Neural cell (in vitro differentiated cells): ENCODE data around the gene DNAJC15. TPM values are rescaled to one million over a fixed set of nuclear protein-coding genes. Genes with fewer than 3 reads are reported as not detected.

ENCODE experiments used
- H2AFZ ChIP-seq: fragments of 200-600, 300-800 bp; sonication (generic), shearing (Covaris generic); 2 replicates; pipeline ENCODE4 v1.6.0; 2014; ENCODE audit warnings: low read depth, mild to moderate bottlenecking, antibody characterized with exemption, low read length, moderate library complexity
- H3F3A ChIP-seq: fragments of 200-600 bp; shearing (Covaris generic); 2 replicates; pipeline ENCODE4 v1.6.1; 2016; ENCODE audit warnings: mild to moderate bottlenecking, moderate library complexity, mixed read lengths, antibody characterized with exemption, low read length; ENCODE audit not compliant: insufficient read depth, poor library complexity, severe bottlenecking
- H3K27ac ChIP-seq: fragments of 200-600, 300-800 bp; sonication (generic), shearing (Covaris generic); 2 replicates; pipeline ENCODE4 v1.5.1; 2014; ENCODE audit warnings: mild to moderate bottlenecking, low read length, moderate library complexity
- H3K27me3 ChIP-seq: fragments of 300-800, 200-600 bp; sonication (generic), shearing (Covaris generic); 2 replicates; pipeline ENCODE4 v1.6.0; 2014; ENCODE audit warnings: mild to moderate bottlenecking, low read depth, low read length, moderate library complexity; ENCODE audit not compliant: insufficient read depth
- H3K36me3 ChIP-seq: fragments of 300-800, 200-600 bp; sonication (generic), shearing (Covaris generic); 2 replicates; pipeline ENCODE4 v1.5.1; 2014; ENCODE audit warnings: mild to moderate bottlenecking, antibody characterized with exemption, low read length, moderate library complexity; ENCODE audit not compliant: insufficient read depth
- H3K4me2 ChIP-seq: fragments of 300-800, 200-600 bp; sonication (generic), shearing (Covaris generic); 2 replicates; pipeline ENCODE4 v1.6.0; 2014; ENCODE audit warnings: mild to moderate bottlenecking, low read length
- H3K4me3 ChIP-seq: fragments of 300-800, 200-600 bp; sonication (generic), shearing (Covaris generic); 2 replicates; pipeline ENCODE4 v1.5.1; 2014; ENCODE audit warnings: mild to moderate bottlenecking, low read length, moderate library complexity
- H3K79me2 ChIP-seq: fragments of 200-600 bp; shearing (Covaris generic); replicated peaks from 2 replicates; pipeline ENCODE4 v1.6.0; 2014; ENCODE audit warnings: mild to moderate bottlenecking, low read length, moderate library complexity; ENCODE audit not compliant: insufficient read depth
- H3K9ac ChIP-seq: fragments of 300-800, 200-600 bp; sonication (generic), shearing (Covaris generic); 2 replicates; pipeline ENCODE4 v1.6.1; 2016; ENCODE audit warnings: mild to moderate bottlenecking, low read length, mixed read lengths
- H3K9me2 ChIP-seq: fragments of 200-600 bp; shearing (Covaris generic); 2 replicates; pipeline ENCODE4 v1.6.1; 2016; ENCODE audit warnings: mild to moderate bottlenecking, low read length, mixed read lengths; ENCODE audit not compliant: insufficient read depth
- H3K9me3 ChIP-seq: fragments of 200-600, 300-800 bp; sonication (generic), shearing (Covaris generic); 2 replicates; pipeline ENCODE4 v1.6.1; 2016; ENCODE audit warnings: mild to moderate bottlenecking, mixed run types, low read length, moderate library complexity, mixed read lengths
- H4K20me1 ChIP-seq: fragments of 200-600 bp; shearing (Covaris generic); 2 replicates; pipeline ENCODE4 v1.6.1; 2016; ENCODE audit warnings: mild to moderate bottlenecking, mixed run types; ENCODE audit not compliant: insufficient read depth
- CTCF ChIP-seq: fragments of 450-650 bp; IDR thresholded peaks from 2 replicates; pipeline ENCODE4 v1.5.1; 2014; ENCODE audit warnings: antibody characterized with exemption, mild to moderate bottlenecking, moderate library complexity; ENCODE audit not compliant: poor library complexity, severe bottlenecking
- EP300 ChIP-seq: fragments of 450-650 bp; conservative IDR thresholded peaks from 2 replicates; pipeline ENCODE4 v1.6.1; 2014; ENCODE audit warnings: antibody characterized with exemption, mild to moderate bottlenecking, moderate library complexity; ENCODE audit not compliant: poor library complexity, severe bottlenecking
- EZH2 ChIP-seq: fragments of 200-600, 300-800 bp; shearing (Covaris generic), sonication (generic); IDR thresholded peaks from 2 replicates; pipeline ENCODE4 v1.6.1; 2014; ENCODE audit warnings: antibody characterized with exemption, low read length, borderline replicate concordance, mild to moderate bottlenecking; ENCODE audit not compliant: insufficient read depth, poor library complexity, severe bottlenecking
- MXI1 ChIP-seq: fragments of 450-650 bp; conservative IDR thresholded peaks from 2 replicates; pipeline ENCODE4 v1.6.1; 2014; ENCODE audit warnings: antibody characterized with exemption, mild to moderate bottlenecking; ENCODE audit not compliant: poor library complexity, severe bottlenecking
- POLR2AphosphoS5 ChIP-seq: IDR thresholded peaks from 2 replicates; pipeline ENCODE4 v1.6.1; 2012
- RAD21 ChIP-seq: fragments of 450-650 bp; conservative IDR thresholded peaks from 2 replicates; pipeline ENCODE4 v1.6.1; 2014; ENCODE audit warnings: antibody characterized with exemption, mild to moderate bottlenecking, moderate library complexity
- REST ChIP-seq: IDR thresholded peaks from 2 replicates; pipeline ENCODE4 v1.6.1; 2012; ENCODE audit warnings: borderline replicate concordance
- SMC3 ChIP-seq: fragments of 450-650 bp; conservative IDR thresholded peaks from 2 replicates; pipeline ENCODE4 v1.6.1; 2014; ENCODE audit warnings: antibody characterized with exemption, mild to moderate bottlenecking, moderate library complexity; ENCODE audit not compliant: poor library complexity
- TAF1 ChIP-seq: IDR thresholded peaks from 2 replicates; pipeline ENCODE4 v1.6.1; 2012; ENCODE audit warnings: low read depth
- polyA plus RNA-seq: library from polyadenylated mRNA; depleted of rRNA; stranded (reverse); fragments of >200 nt; gene quantifications from 2 replicates; pipeline ENCODE4 v1.2.3, GENCODE V29; 2014

The DNAJC15 gene
- polyA plus RNA-seq, 1 donor from 2014 or later, result 0.84 TPM

DNA sequence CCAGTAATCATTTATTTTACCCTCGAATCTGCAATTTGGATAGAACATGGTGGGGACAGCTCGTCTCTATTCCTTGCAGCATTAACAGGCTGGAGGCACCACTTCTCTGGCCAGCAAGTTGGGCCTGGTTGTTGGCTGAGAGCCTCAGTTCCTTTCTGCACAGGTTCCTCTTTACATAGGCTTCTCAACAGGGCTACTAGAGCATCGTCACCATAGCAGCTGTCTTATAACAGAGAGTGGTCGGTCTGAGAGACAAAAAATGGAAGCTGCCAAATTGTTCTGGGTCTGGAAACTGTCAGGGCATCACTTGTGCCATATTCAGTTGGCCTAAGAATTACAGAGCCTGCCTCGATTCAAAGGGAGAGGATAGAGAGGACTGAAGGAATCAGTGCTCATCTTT lies 86.7 kb downstream of the DNAJC15 start:
- no peaks in the 10 kb centered on the region for H3K9me2 ChIP-seq
- H3K36me3 ChIP-seq, result no peaks in the 10 kb centered on the region
- H3K27me3 ChIP-seq, result no peaks in the 10 kb centered on the region
- H3K27ac ChIP-seq, result no peak overlapping the region
- H3K79me2 ChIP-seq, result no peaks in the 10 kb centered on the region
- no peak overlapping the region for H2AFZ ChIP-seq
- H3K4me2 ChIP-seq, result no peak overlapping the region
- H3K9me3 ChIP-seq, result no peaks in the 10 kb centered on the region
- H3F3A ChIP-seq, result no peaks in the 10 kb centered on the region
- H3K4me3 ChIP-seq, result no peak overlapping the region
- no peaks in the 10 kb centered on the region for H4K20me1 ChIP-seq
- no peak for TF ChIP-seq EZH2
- TF ChIP-seq REST, result no peak
- no peak for TF ChIP-seq EP300
- TF ChIP-seq POLR2AphosphoS5, result no peak
- no peak for TF ChIP-seq CTCF
- TF ChIP-seq MXI1, result no peak
- TF ChIP-seq TAF1, result no peak
- no peak for TF ChIP-seq SMC3
- TF ChIP-seq RAD21, result no peak
- no peak overlapping the region for H3K9ac ChIP-seq

- Histone ChIP-seq H3K27ac (no peak overlapping the region), H3K9me3 (no peaks in the 10 kb centered on the region), H3K9ac (no peak overlapping the region), H3F3A (no peaks in the 10 kb centered on the region), H3K4me3 (no peak overlapping the region), H3K4me2 (no peak overlapping the region), H2AFZ (no peak overlapping the region), H4K20me1 (no peaks in the 10 kb centered on the region), H3K36me3 (no peaks in the 10 kb centered on the region), H3K27me3 (no peaks in the 10 kb centered on the region), H3K9me2 (no peaks in the 10 kb centered on the region), H3K79me2 (no peaks in the 10 kb centered on the region)
- TF ChIP-seq POLR2AphosphoS5 (no peak), MXI1 (no peak), TAF1 (no peak), RAD21 (no peak), CTCF (no peak), EZH2 (no peak), REST (no peak), SMC3 (no peak), EP300 (no peak)
Observed at GRCh38 chr13:43110658-43111057, 87.3 kb downstream of the DNAJC15 start.
